ENCODE results near the gene SLC16A8. TPM values are rescaled to one million over a fixed set of nuclear protein-coding genes. Genes with fewer than 3 reads are reported as not detected.

Gene SLC16A8
- total and polyA plus RNA-seq, 10 of the 15 experiments (the other 5 are each of a cell fraction or from before 2014, with no cell fraction given): not detected

GRCh38 chr22:38127869-38128268 is 43.9 kb upstream of the SLC16A8 start:
- no peaks in the 10 kb centered on the region for H3K27me3 ChIP-seq (replicated peaks in 1 of 2; ENCODE audit: control insufficient read depth in 2 of 2, insufficient read depth in 2 of 2, low read length in 1 of 2)
- DNase-seq (ENCODE audit: low read depth, low spot score) (no peak), ATAC-seq (no peak), FAIRE-seq (no peak)
- no peaks in the 10 kb centered on the region for H3K79me2 ChIP-seq (ENCODE audit: control insufficient read depth, insufficient read depth, low read length)
- ChIA-PET POLR2A (no interaction called here), CTCF (no interaction called here), SMC1A (ENCODE audit: uncharacterized antibody, unreplicated experiment) (interaction anchor here (1.5 kb wide), 1 partner anchor 60 kb away, joined by 3 read pairs; no protein-coding TSS in a partner anchor), RAD21 (ENCODE audit: unreplicated experiment) (no interaction called here)
- in situ Hi-C loops (cut with MboI): no loop called here
- no TSS peak for BruUV-seq (replicated peaks)
- H3K9me3 ChIP-seq (replicated peaks; ENCODE audit: control insufficient read depth, insufficient read depth, low read length): no peaks in the 10 kb centered on the region
- H3K9ac ChIP-seq (ENCODE audit: control insufficient read depth, insufficient read depth, low read length): no peak overlapping the region
- no peak overlapping the region for H3K4me2 ChIP-seq (ENCODE audit: control insufficient read depth, insufficient read depth)
- no peak for TF ChIP-seq ZSCAN29 (IDR thresholded peaks at IDR 0.05)
- no peak for TF ChIP-seq GATAD2B (conservative IDR thresholded peaks at IDR 0.05; ENCODE audit: low read depth)
- TF ChIP-seq SIN3A (IDR thresholded peaks at IDR 0.05; ENCODE audit: low read depth, low read length): no peak
- no peak for TF ChIP-seq ATF7 (IDR thresholded peaks at IDR 0.05; ENCODE audit: low read depth)
- peaks cover 3 to 4% of the 10 kb centered on the region in 2 experiments; a peak in 3 of 4 replicates for H3K36me3 ChIP-seq (ENCODE audit: control insufficient read depth in 2 of 2, insufficient read depth in 2 of 2, low read length in 1 of 2)
- H3K4me3 ChIP-seq: no peak overlapping the region
- intact Hi-C loops (cut with micrococcal nuclease; ENCODE audit: unreplicated experiment): no loop called here
- no peak overlapping the region for H2AFZ ChIP-seq (ENCODE audit: control insufficient read depth, low read depth, low read length)
- WGBS (ENCODE audit: insufficient coverage, insufficient replicate concordance, low lambda C conversion rate, missing lambda C conversion rate): 51% methylated on average over 9 of the region's 9 CpGs
- no peaks in the 10 kb centered on the region for H3K4me1 ChIP-seq (ENCODE audit: control insufficient read depth, insufficient read depth, low read length)
- no peak overlapping the region for H3K27ac ChIP-seq (ENCODE audit: control insufficient read depth, insufficient read depth)
- H4K20me1 ChIP-seq (ENCODE audit: control insufficient read depth, insufficient read depth): no peaks in the 10 kb centered on the region

GRCh38 chr22:38126928-38127668 is 43.1 kb upstream of the SLC16A8 start:
- ChIA-PET RAD21 (ENCODE audit: unreplicated experiment) (no interaction called here), CTCF (no interaction called here), POLR2A (no interaction called here), SMC1A (ENCODE audit: uncharacterized antibody, unreplicated experiment) (no interaction called here)
- H3K4me2 ChIP-seq (ENCODE audit: control insufficient read depth, insufficient read depth): no peak overlapping the region
- in situ Hi-C loops (cut with MboI): no loop called here
- H3K9me3 ChIP-seq (replicated peaks; ENCODE audit: control insufficient read depth, insufficient read depth, low read length): no peaks in the 10 kb centered on the region
- no peak for ATAC-seq
- no peak overlapping the region for H3K27ac ChIP-seq (ENCODE audit: control insufficient read depth, insufficient read depth)
- H3K27me3 ChIP-seq (replicated peaks in 1 of 2; ENCODE audit: control insufficient read depth in 2 of 2, insufficient read depth in 2 of 2, low read length in 1 of 2): no peaks in the 10 kb centered on the region
- FAIRE-seq: no peak
- H3K4me3 ChIP-seq: no peak overlapping the region
- H3K36me3 ChIP-seq (ENCODE audit: control insufficient read depth in 2 of 2, insufficient read depth in 2 of 2, low read length in 1 of 2): peaks cover 0 to 4% of the 10 kb centered on the region in 2 experiments; a peak in 3 of 4 replicates
- H3K9ac ChIP-seq (ENCODE audit: control insufficient read depth, insufficient read depth, low read length): no peak overlapping the region
- no peak for DNase-seq (ENCODE audit: low read depth, low spot score)
- no peaks in the 10 kb centered on the region for H4K20me1 ChIP-seq (ENCODE audit: control insufficient read depth, insufficient read depth)
- intact Hi-C loops (cut with micrococcal nuclease; ENCODE audit: unreplicated experiment): no loop called here
- no peaks in the 10 kb centered on the region for H3K4me1 ChIP-seq (ENCODE audit: control insufficient read depth, insufficient read depth, low read length)
- 80% methylated on average over 23 of the region's 23 CpGs for WGBS (ENCODE audit: insufficient coverage, insufficient replicate concordance, low lambda C conversion rate, missing lambda C conversion rate)
- BruUV-seq (replicated peaks): no TSS peak
- H2AFZ ChIP-seq (ENCODE audit: control insufficient read depth, low read depth, low read length): no peak overlapping the region
- H3K79me2 ChIP-seq (ENCODE audit: control insufficient read depth, insufficient read depth, low read length): no peaks in the 10 kb centered on the region
- no peak for TF ChIP-seq REST (IDR thresholded peaks at IDR 0.05; ENCODE audit: low read depth, low read length)
- TF ChIP-seq MYB (IDR thresholded peaks at IDR 0.05; ENCODE audit: borderline replicate concordance, low read depth, low read length): no peak
- no peak for TF ChIP-seq MXI1 (IDR thresholded peaks at IDR 0.05; ENCODE audit: low read depth, low read length)
- no peak for TF ChIP-seq ATF2 (IDR thresholded peaks at IDR 0.05; ENCODE audit: low read length)
- TF ChIP-seq TCF3 (IDR thresholded peaks at IDR 0.05; ENCODE audit: borderline replicate concordance, insufficient read depth, low read depth, low read length): no peak
- TF ChIP-seq NFYA (IDR thresholded peaks at IDR 0.05; ENCODE audit: borderline replicate concordance, low read depth, low read length): no peak
- no peak for TF ChIP-seq BRCA1 (IDR thresholded peaks at IDR 0.05; ENCODE audit: low read depth, low read length)

All from GM12878 (cell line).